H1 (cell line): ENCODE data around the gene ERGIC2. TPM values are rescaled to one million over a fixed set of nuclear protein-coding genes. Genes with fewer than 3 reads are reported as not detected.

Experiments
- CTCF ChIA-PET: fragments of 300-600 bp; sonication (Branson Sonifier 250); formaldehyde crosslinking; loops from one replicate; lab custom pipeline; 2021; ENCODE audit not compliant: partially characterized antibody; lab: Charles Lee
- POLR2A ChIA-PET: fragments of 300-600 bp; sonication (Branson Sonifier 250); formaldehyde crosslinking; loops from one replicate; lab custom pipeline; 2021; ENCODE audit warnings: inconsistent platforms; ENCODE audit not compliant: partially characterized antibody; lab: Charles Lee
- DNase-seq, 2 experiments: peaks; one replicate each; pipeline versions ENCODE4 v3.0.0 to v3.0.0-alpha.2; 2010 to 2022; ENCODE audit warnings: low spot score in 2 of 2, low read depth in 1 of 2, mixed read lengths in 1 of 2
- FAIRE-seq: peaks from 2 replicates; lab custom pipeline; 2011; peaks lifted over from hg19 to GRCh38; lab: Jason Lieb, UNC
- H2AFZ ChIP-seq: 2 replicates; pipeline ENCODE4 v1.8.1; 2012; ENCODE audit warnings: low read length, inconsistent platforms
- H2AK5ac ChIP-seq: 2 replicates; pipeline ENCODE4 v1.6.1; 2013; ENCODE audit warnings: low read depth, low read length
- H2BK120ac ChIP-seq: replicated peaks from 2 replicates; pipeline ENCODE3; 2013; ENCODE audit warnings: low read depth, low read length, inconsistent platforms
- H2BK12ac ChIP-seq: 2 replicates; pipeline ENCODE4 v1.6.1; 2013; ENCODE audit warnings: low read depth, low read length
- H2BK15ac ChIP-seq: 2 replicates; pipeline ENCODE4 v1.6.1; 2013; ENCODE audit warnings: low read length
- H2BK20ac ChIP-seq: 2 replicates; pipeline ENCODE4 v1.6.1; 2013; ENCODE audit warnings: low read length
- H2BK5ac ChIP-seq: 2 replicates; pipeline ENCODE4 v1.6.1; 2013; ENCODE audit warnings: low read depth, low read length
- H3K14ac ChIP-seq: 2 replicates; pipeline ENCODE4 v1.6.1; 2013; ENCODE audit warnings: inconsistent platforms; ENCODE audit not compliant: insufficient read length
- H3K18ac ChIP-seq: 2 replicates; pipeline ENCODE4 v1.6.1; 2013; ENCODE audit warnings: low read length; ENCODE audit errors: extremely low read depth
- H3K23ac ChIP-seq: 2 replicates; pipeline ENCODE4 v1.6.1; 2013; ENCODE audit warnings: inconsistent platforms; ENCODE audit not compliant: insufficient read length
- H3K23me2 ChIP-seq: 2 replicates; pipeline ENCODE4 v1.6.1; 2013; ENCODE audit warnings: low read depth, low read length
- H3K27ac ChIP-seq: 2 replicates; pipeline ENCODE4 v1.6.1; 2011; ENCODE audit warnings: low read depth, low read length, inconsistent platforms
- H3K27me3 ChIP-seq, 4 experiments: replicated peaks in 1 of 4; 1 replicate in 1 of 4; 2 replicates in 3 of 4; pipeline versions ENCODE4 v1.6.1 to v1.8.1; 2011 to 2013; ENCODE audit warnings: low read length in 3 of 4, mild to moderate bottlenecking in 3 of 4, inconsistent platforms in 2 of 4, mixed read lengths in 2 of 4, moderate library complexity in 1 of 4; ENCODE audit not compliant: control insufficient read depth in 3 of 4, insufficient read depth in 3 of 4; ENCODE audit errors: extremely low read depth in 1 of 4
- H3K36me3 ChIP-seq, 4 experiments: 2 replicates each; pipeline versions ENCODE4 v1.6.1 to v1.8.1; 2011 to 2013; ENCODE audit warnings: mild to moderate bottlenecking in 4 of 4, low read length in 3 of 4, moderate library complexity in 2 of 4, control low read depth in 1 of 4, inconsistent platforms in 1 of 4; ENCODE audit not compliant: insufficient read depth in 4 of 4, control insufficient read depth in 2 of 4
- H3K4ac ChIP-seq: replicated peaks from 2 replicates; pipeline ENCODE3; 2013; ENCODE audit warnings: low read length, low read depth, mixed read lengths, inconsistent platforms; ENCODE audit not compliant: insufficient read length
- H3K4me1 ChIP-seq, 4 experiments: replicated peaks in 1 of 4; 1 replicate in 1 of 4; 2 replicates in 3 of 4; pipeline versions ENCODE4 v1.6.1 to v1.8.1; 2011 to 2013; ENCODE audit warnings: low read length in 3 of 4, inconsistent platforms in 2 of 4, mixed read lengths in 1 of 4; ENCODE audit not compliant: insufficient read depth in 4 of 4, control insufficient read depth in 3 of 4
- H3K4me2 ChIP-seq, 2 experiments: 2 replicates each; pipeline versions ENCODE4 v1.6.1 to v1.8.1; 2011 to 2013; ENCODE audit warnings: low read depth in 2 of 2, low read length in 2 of 2, control low read depth in 1 of 2, inconsistent platforms in 1 of 2, mild to moderate bottlenecking in 1 of 2; ENCODE audit not compliant: insufficient read depth in 1 of 2
- H3K4me3 ChIP-seq, 4 experiments: fragments of 200-600, 300-600 bp in 1 of 4; sonication (generic), shearing (Covaris generic), sonication (Bioruptor Twin) in 1 of 4; 2 replicates each; pipeline versions ENCODE4 v1.5.1 to v1.8.1; 2011 to 2016; ENCODE audit warnings: low read length in 4 of 4, low read depth in 3 of 4, control low read depth in 2 of 4, inconsistent platforms in 2 of 4, mild to moderate bottlenecking in 2 of 4, mixed read lengths in 1 of 4, moderate library complexity in 1 of 4; ENCODE audit not compliant: insufficient read depth in 2 of 4; ENCODE audit errors: extremely low read depth in 1 of 4
- H3K56ac ChIP-seq: replicated peaks from 2 replicates; pipeline ENCODE3; 2013; ENCODE audit warnings: low read depth, mild to moderate bottlenecking, mixed read lengths, low read length, inconsistent platforms; ENCODE audit not compliant: insufficient read length
- H3K79me1 ChIP-seq: 2 replicates; pipeline ENCODE4 v1.6.1; 2013; ENCODE audit warnings: low read depth, low read length, control low read depth
- H3K79me2 ChIP-seq, 2 experiments: 2 replicates each; pipeline versions ENCODE4 v1.6.1 to v1.8.1; 2012 to 2013; ENCODE audit warnings: low read length in 2 of 2, mild to moderate bottlenecking in 2 of 2, inconsistent platforms in 1 of 2; ENCODE audit not compliant: insufficient read depth in 2 of 2, control insufficient read depth in 1 of 2
- H3K9ac ChIP-seq, 4 experiments: replicated peaks in 1 of 4; 1 replicate in 1 of 4; 2 replicates in 3 of 4; pipeline versions ENCODE4 v1.6.1 to v1.8.1; 2011 to 2013; ENCODE audit warnings: low read depth in 3 of 4, low read length in 3 of 4, control low read depth in 2 of 4, mild to moderate bottlenecking in 2 of 4, moderate library complexity in 2 of 4, inconsistent platforms in 1 of 4; ENCODE audit errors: extremely low read depth in 1 of 4
- H3K9me3 ChIP-seq, 2 experiments: 2 replicates each; pipeline versions ENCODE4 v1.6.1 to v1.8.1; 2012 to 2013; ENCODE audit warnings: mild to moderate bottlenecking in 2 of 2, moderate library complexity in 2 of 2, control low read depth in 1 of 2, inconsistent platforms in 1 of 2, low read depth in 1 of 2, low read length in 1 of 2, mixed read lengths in 1 of 2; ENCODE audit not compliant: insufficient read depth in 2 of 2
- H4K20me1 ChIP-seq, 2 experiments: replicated peaks in 1 of 2; 2 replicates each; pipeline versions ENCODE3 to v1.8.1; 2011 to 2013; ENCODE audit warnings: inconsistent platforms in 2 of 2, low read length in 2 of 2, mild to moderate bottlenecking in 1 of 2; ENCODE audit not compliant: insufficient read depth in 2 of 2, control insufficient read depth in 1 of 2
- H4K5ac ChIP-seq: 2 replicates; pipeline ENCODE4 v1.6.1; 2013; ENCODE audit warnings: low read length, low read depth, mixed read lengths, inconsistent platforms; ENCODE audit not compliant: insufficient read length
- H4K8ac ChIP-seq: 2 replicates; pipeline ENCODE4 v1.8.0; 2013; ENCODE audit warnings: mild to moderate bottlenecking, moderate library complexity, low read length, inconsistent platforms; ENCODE audit not compliant: insufficient read depth; ENCODE audit errors: extremely low read depth
- H4K91ac ChIP-seq: replicated peaks from 2 replicates; pipeline ENCODE3; 2013; ENCODE audit warnings: low read length, mixed read lengths, inconsistent platforms; ENCODE audit not compliant: insufficient read length
- CHD1 ChIP-seq: IDR thresholded peaks from 2 replicates; pipeline ENCODE4 v1.6.1; 2012; ENCODE audit warnings: low read depth, low read length, improper control_type of control experiment
- CHD2 ChIP-seq: IDR thresholded peaks from 2 replicates; pipeline ENCODE4 v1.6.1; 2012; ENCODE audit warnings: low read length, improper control_type of control experiment
- CTCF ChIP-seq, 3 experiments: IDR thresholded peaks; 1 replicate in 2 of 3; 2 replicates in 1 of 3; pipeline versions ENCODE4 v1.5.1 to v1.6.1; 2011; ENCODE audit warnings: low read length in 3 of 3, mild to moderate bottlenecking in 3 of 3, inconsistent platforms in 2 of 3, low read depth in 1 of 3, moderate library complexity in 1 of 3; ENCODE audit not compliant: insufficient read depth in 1 of 3; ENCODE audit errors: control extremely low read depth in 1 of 3
- GABPA ChIP-seq: IDR thresholded peaks from 2 replicates; pipeline ENCODE4 v1.6.1; 2011; ENCODE audit warnings: mild to moderate bottlenecking, low read length, moderate library complexity, borderline replicate concordance; ENCODE audit not compliant: insufficient read depth
- HDAC6 ChIP-seq: IDR thresholded peaks from one replicate; pipeline ENCODE4 v1.7.1; 2012; ENCODE audit warnings: low read depth, mild to moderate bottlenecking, inconsistent platforms, low read length, moderate library complexity
- JUN ChIP-seq: IDR thresholded peaks from 2 replicates; pipeline ENCODE4 v1.6.1; 2011; ENCODE audit warnings: low read depth, mild to moderate bottlenecking, improper control_type of control experiment, low read length
- MAX ChIP-seq: IDR thresholded peaks from 2 replicates; pipeline ENCODE4 v1.6.1; 2012; ENCODE audit warnings: inconsistent platforms
- NANOG ChIP-seq: IDR thresholded peaks from 2 replicates; pipeline ENCODE4 v1.6.1; 2011; ENCODE audit warnings: low read length, low read depth, mild to moderate bottlenecking, inconsistent platforms; ENCODE audit not compliant: insufficient read depth, poor library complexity, severe bottlenecking
- RFX5 ChIP-seq: IDR thresholded peaks from 2 replicates; pipeline ENCODE4 v1.6.1; 2011; ENCODE audit warnings: low read depth, low read length, improper control_type of control experiment, borderline replicate concordance
- SIN3A ChIP-seq, 2 experiments: IDR thresholded peaks in 1 of 2; conservative IDR thresholded peaks in 1 of 2; 2 replicates each; pipeline ENCODE4 v1.6.1; 2011 to 2012; ENCODE audit warnings: low read length in 2 of 2, improper control_type of control experiment in 1 of 2, low read depth in 1 of 2, mild to moderate bottlenecking in 1 of 2
- SIX5 ChIP-seq: IDR thresholded peaks from 2 replicates; pipeline ENCODE4 v1.6.1; 2011; ENCODE audit warnings: mild to moderate bottlenecking, low read depth, low read length
- SUZ12 ChIP-seq: fragments of 200-600 bp; sonication (generic); IDR thresholded peaks from 2 replicates; pipeline ENCODE4 v1.6.1; 2012; ENCODE audit warnings: mild to moderate bottlenecking, inconsistent platforms, low read length, moderate library complexity, mixed read lengths
- TAF7 ChIP-seq: optimal IDR thresholded peaks from 2 replicates; pipeline ENCODE3; 2011; ENCODE audit warnings: low read depth, mild to moderate bottlenecking, inconsistent platforms, low read length, moderate library complexity, borderline replicate concordance
- polyA plus RNA-seq, 7 experiments: library from polyadenylated mRNA; depleted of rRNA in 3 of 7; stranded (reverse) in 5 of 7; unstranded in 2 of 7; fragments of >200 nt in 5 of 7; fragments of 200-250 nt in 2 of 7; gene quantifications; 1 replicate in 5 of 7; 2 replicates in 1 of 7; 4 replicates in 1 of 7; pipeline versions ENCODE4 v1.2.1 to v1.2.3, GENCODE V29; 2011 to 2013; ENCODE audit warnings: missing spikeins in 2 of 7, mixed read lengths in 2 of 7
- total RNA-seq: library from RNA; stranded (reverse); fragmentation: NEBNext Ultra II Directional; extraction: Animal tissue kit (Norgen Biotek cat#: 25700); gene quantifications from 2 replicates; pipeline ENCODE4 v1.2.1, GENCODE V29; 2021

The ERGIC2 gene
- total and polyA plus RNA-seq, 2 of the 8 experiments (the other 6 are each of a cell fraction or from before 2014, with no cell fraction given) = 16.5 to 61.8 TPM

GRCh38 chr12:29288031-29288430 lies 92.9 kb downstream of the ERGIC2 start:
- Histone ChIP-seq H3K27ac (no peak overlapping the region), H3K9me3 (no peaks in the 10 kb centered on the region), H3K79me2 (no peaks in the 10 kb centered on the region), H3K23me2 (no peaks in the 10 kb centered on the region), H2BK12ac (no peak overlapping the region), H4K20me1 (no peaks in the 10 kb centered on the region), H2BK15ac (no peak overlapping the region), H3K14ac (no peak overlapping the region), H4K91ac (no peak overlapping the region), H3K4me3 (no peak overlapping the region), H3K18ac (no peak overlapping the region), H3K56ac (no peak overlapping the region), H2BK120ac (no peak overlapping the region), H2AK5ac (no peak overlapping the region), H4K8ac (no peak overlapping the region), H3K4me2 (no peak overlapping the region), H3K4me1 (no peaks in the 10 kb centered on the region), H4K5ac (no peak overlapping the region), H3K9ac (no peak overlapping the region), H3K4ac (no peak overlapping the region), H2BK5ac (no peak overlapping the region), H3K79me1 (no peaks in the 10 kb centered on the region), H2AFZ (no peak overlapping the region), H2BK20ac (no peak overlapping the region), H3K23ac (no peak overlapping the region), H3K36me3 (no peaks in the 10 kb centered on the region), H3K27me3 (no peaks in the 10 kb centered on the region)
- TF ChIP-seq SIX5 = no peak
- no peak for TF ChIP-seq CHD2
- no peak for TF ChIP-seq GABPA
- TF ChIP-seq RFX5 = no peak
- TF ChIP-seq JUN = no peak
- TF ChIP-seq SIN3A (conservative IDR thresholded peaks at IDR 0.05 in 1 of 2, IDR thresholded peaks at IDR 0.05 in 1 of 2; ENCODE audit: low read depth in 1 of 2, low read length in 2 of 2) = no peak
- no peak for TF ChIP-seq HDAC6
- TF ChIP-seq TAF7 = no peak
- no peak for TF ChIP-seq CHD1
- TF ChIP-seq CTCF (IDR thresholded peaks at IDR 0.05; ENCODE audit: control extremely low read depth in 1 of 3, insufficient read depth in 1 of 3, low read depth in 1 of 3, low read length in 3 of 3) = no peak
- TF ChIP-seq SUZ12 = no peak
- TF ChIP-seq MAX = no peak
- no peak for TF ChIP-seq NANOG
- FAIRE-seq = no peak
- POLR2A ChIA-PET = no interaction called here
- CTCF ChIA-PET = interaction anchor here (1.7 kb wide), 1 partner anchor 30 kb away, joined by 5 read pairs; no protein-coding TSS in a partner anchor
- DNase-seq = no peak
